ENCODE data around the gene NXPH4. TPM values are rescaled to one million over a fixed set of nuclear protein-coding genes. Genes with fewer than 3 reads are reported as not detected.

Gene NXPH4
- total RNA-seq, 1 donor from 2014 or later, result not detected

DNA sequence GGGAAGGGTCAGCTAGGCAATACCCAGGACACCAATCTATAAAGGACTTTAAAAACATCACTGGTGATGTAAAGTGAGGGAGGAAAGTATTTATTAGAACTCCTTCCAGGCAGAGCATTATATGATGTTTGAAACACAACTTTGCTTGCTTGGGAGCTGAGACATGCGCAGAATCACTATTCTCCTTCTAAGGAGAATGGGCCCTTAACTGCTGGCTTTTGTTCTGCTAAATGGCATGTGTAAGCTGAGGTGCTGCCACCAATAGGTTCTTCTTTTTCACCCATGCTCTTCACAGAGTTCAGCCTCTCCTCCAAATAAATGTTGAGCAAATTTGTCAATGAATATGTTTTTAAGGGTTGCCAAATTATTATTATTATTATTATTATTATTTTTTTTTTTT, 30.4 kb downstream of the NXPH4 start:
- H3K4me3 Mint-ChIP-seq, result no peak overlapping the region
- no peak overlapping the region for H3K27ac Mint-ChIP-seq
- Histone ChIP-seq H3K9ac (no peak overlapping the region), H3K27me3 (peaks cover 23% of the 10 kb centered on the region), H3K79me2 (ENCODE audit: low read depth) (no peaks in the 10 kb centered on the region), H4K20me1 (ENCODE audit: low read depth) (peaks cover 8% of the 10 kb centered on the region), H3K4me1 (peaks cover 10% of the 10 kb centered on the region), H3K27ac (no peak overlapping the region), H3K4me2 (no peak overlapping the region), H3K9me3 (ENCODE audit: low read depth) (no peaks in the 10 kb centered on the region), H3K4me3 (no peak overlapping the region), H2AFZ (replicated peaks) (no peak overlapping the region), H3K36me3 (no peaks in the 10 kb centered on the region), H3F3A (ENCODE audit: low read depth) (peaks cover 33% of the 10 kb centered on the region)
- H3K27me3 Mint-ChIP-seq (ENCODE audit: insufficient read depth, low read depth), result peaks cover 21% of the 10 kb centered on the region
- peaks cover 2% of the 10 kb centered on the region for H3K9me3 Mint-ChIP-seq
- H3K36me3 Mint-ChIP-seq, result no peaks in the 10 kb centered on the region
- no peak for DNase-seq (ENCODE audit: low spot score)
- peaks cover 17% of the 10 kb centered on the region for H3K4me1 Mint-ChIP-seq
- no peak for TF ChIP-seq EZH2phosphoT487 (IDR thresholded peaks at IDR 0.05)
- TF ChIP-seq, protein P1, sequence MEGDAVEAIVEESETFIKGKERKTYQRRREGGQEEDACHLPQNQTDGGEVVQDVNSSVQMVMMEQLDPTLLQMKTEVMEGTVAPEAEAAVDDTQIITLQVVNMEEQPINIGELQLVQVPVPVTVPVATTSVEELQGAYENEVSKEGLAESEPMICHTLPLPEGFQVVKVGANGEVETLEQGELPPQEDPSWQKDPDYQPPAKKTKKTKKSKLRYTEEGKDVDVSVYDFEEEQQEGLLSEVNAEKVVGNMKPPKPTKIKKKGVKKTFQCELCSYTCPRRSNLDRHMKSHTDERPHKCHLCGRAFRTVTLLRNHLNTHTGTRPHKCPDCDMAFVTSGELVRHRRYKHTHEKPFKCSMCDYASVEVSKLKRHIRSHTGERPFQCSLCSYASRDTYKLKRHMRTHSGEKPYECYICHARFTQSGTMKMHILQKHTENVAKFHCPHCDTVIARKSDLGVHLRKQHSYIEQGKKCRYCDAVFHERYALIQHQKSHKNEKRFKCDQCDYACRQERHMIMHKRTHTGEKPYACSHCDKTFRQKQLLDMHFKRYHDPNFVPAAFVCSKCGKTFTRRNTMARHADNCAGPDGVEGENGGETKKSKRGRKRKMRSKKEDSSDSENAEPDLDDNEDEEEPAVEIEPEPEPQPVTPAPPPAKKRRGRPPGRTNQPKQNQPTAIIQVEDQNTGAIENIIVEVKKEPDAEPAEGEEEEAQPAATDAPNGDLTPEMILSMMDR (IDR thresholded peaks at IDR 0.05), result no peak

DNA sequence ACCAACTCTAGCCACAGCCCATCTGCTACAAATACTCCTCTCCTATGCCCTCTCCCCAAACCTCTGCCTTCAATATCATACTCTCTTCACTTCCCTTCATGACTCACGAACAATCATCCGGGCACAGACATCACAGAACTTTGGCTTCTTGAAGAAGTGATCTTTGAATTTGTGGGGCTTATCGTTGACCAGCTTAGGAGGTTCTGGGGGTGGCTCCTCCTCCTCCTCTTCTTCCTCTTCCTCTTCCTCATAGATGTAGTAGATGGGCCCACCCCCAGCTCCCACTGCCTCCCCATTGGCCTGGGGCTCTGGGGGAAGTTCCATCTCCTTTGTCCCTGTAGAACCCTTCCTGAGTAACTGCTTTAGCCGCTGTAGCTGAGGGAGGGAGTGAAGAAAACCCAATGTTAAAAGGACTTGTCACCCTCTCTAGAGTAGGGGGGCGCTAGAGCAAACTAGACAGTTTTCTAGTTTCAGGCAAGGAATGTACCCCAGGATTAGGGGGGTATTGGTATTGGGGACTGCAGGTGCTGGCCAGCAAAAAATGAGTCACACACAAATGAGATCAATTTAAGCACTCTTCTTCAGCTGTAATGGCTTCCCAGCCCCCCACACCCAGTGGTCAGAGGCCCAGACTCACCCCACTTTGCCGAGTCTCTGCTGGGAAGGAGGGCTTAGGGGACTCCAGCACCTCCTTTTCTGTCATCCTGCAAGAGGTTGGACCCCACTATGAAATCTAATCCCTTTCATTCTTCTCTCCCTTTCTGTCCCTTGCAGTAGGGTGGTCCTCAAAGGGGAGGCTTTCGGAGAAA, 32.5 kb downstream of the NXPH4 start:
- H3F3A ChIP-seq (ENCODE audit: low read depth), result peaks cover 17% of the 10 kb centered on the region
- Mint-ChIP-seq H3K4me3 (no peak overlapping the region), H3K4me1 (peaks cover 8% of the 10 kb centered on the region), H3K27ac (no peak overlapping the region), H3K9me3 (peaks cover 2% of the 10 kb centered on the region), H3K27me3 (ENCODE audit: insufficient read depth, low read depth) (peaks cover 7% of the 10 kb centered on the region), H3K36me3 (peaks cover 4% of the 10 kb centered on the region)
- no peak overlapping the region for H3K27ac ChIP-seq
- H3K79me2 ChIP-seq (ENCODE audit: low read depth), result no peaks in the 10 kb centered on the region
- DNase-seq (ENCODE audit: low spot score), result no peak
- no peak overlapping the region for H3K4me3 ChIP-seq
- no peaks in the 10 kb centered on the region for H3K9me3 ChIP-seq (ENCODE audit: low read depth)
- TF ChIP-seq, protein P1 (IDR thresholded peaks at IDR 0.05), result no peak
- TF ChIP-seq EZH2 (IDR thresholded peaks at IDR 0.05), result no peak
- no peak for TF ChIP-seq EZH2phosphoT487 (IDR thresholded peaks at IDR 0.05)
- no peak overlapping the region for H2AFZ ChIP-seq (replicated peaks)
- no peak overlapping the region for H3K4me2 ChIP-seq
- H3K4me1 ChIP-seq, result peaks cover 5% of the 10 kb centered on the region
- H3K9ac ChIP-seq, result no peak overlapping the region
- no peaks in the 10 kb centered on the region for H4K20me1 ChIP-seq (ENCODE audit: low read depth)
- H3K36me3 ChIP-seq, result no peaks in the 10 kb centered on the region
- H3K27me3 ChIP-seq, result peaks cover 4% of the 10 kb centered on the region

- Mint-ChIP-seq H3K4me3 (no peak overlapping the region), H3K27ac (no peak overlapping the region), H3K9me3 (peaks cover 2% of the 10 kb centered on the region), H3K27me3 (ENCODE audit: insufficient read depth, low read depth) (peaks cover 4% of the 10 kb centered on the region), H3K4me1 (peaks cover 3% of the 10 kb centered on the region), H3K36me3 (peaks cover 6% of the 10 kb centered on the region)
- no peaks in the 10 kb centered on the region for H4K20me1 ChIP-seq (ENCODE audit: low read depth)
- no peaks in the 10 kb centered on the region for H3K79me2 ChIP-seq (ENCODE audit: low read depth)
- no peaks in the 10 kb centered on the region for H3K9me3 ChIP-seq (ENCODE audit: low read depth)
- H2AFZ ChIP-seq (replicated peaks), result no peak overlapping the region
- H3K9ac ChIP-seq, result no peak overlapping the region
- peaks cover 7% of the 10 kb centered on the region for H3F3A ChIP-seq (ENCODE audit: low read depth)
- no peak overlapping the region for H3K4me2 ChIP-seq
- DNase-seq (ENCODE audit: low spot score), result no peak
- H3K27ac ChIP-seq, result no peak overlapping the region
- H3K36me3 ChIP-seq, result no peaks in the 10 kb centered on the region
- H3K27me3 ChIP-seq, result no peaks in the 10 kb centered on the region
- H3K4me1 ChIP-seq, result peaks cover 5% of the 10 kb centered on the region
- TF ChIP-seq, protein P1 (IDR thresholded peaks at IDR 0.05), result no peak
- TF ChIP-seq EZH2phosphoT487 (IDR thresholded peaks at IDR 0.05) (no peak), EZH2 (IDR thresholded peaks at IDR 0.05) (no peak)
- H3K4me3 ChIP-seq, result no peak overlapping the region
Measured at GRCh38 chr12:57250541-57250940, 33.9 kb downstream of the NXPH4 start.

Measured in neural progenitor cell (in vitro differentiated cells).